AG09309 (cell line): ENCODE measurements around the gene SLC39A11.

Experiments
- DNase-seq: peaks from one replicate; pipeline ENCODE4 v3.0.0-alpha.2; 2010; ENCODE audit warnings: low read depth
- H3K4me3 ChIP-seq: 2 replicates; pipeline ENCODE4 v1.5.1; 2011; ENCODE audit warnings: mild to moderate bottlenecking, low read depth, low read length, moderate library complexity; ENCODE audit not compliant: control insufficient read depth
- TF ChIP-seq, protein P1 (sequence below): IDR thresholded peaks from 2 replicates; pipeline ENCODE4 v1.5.1; 2011; ENCODE audit warnings: mild to moderate bottlenecking, low read depth, low read length, inconsistent platforms; ENCODE audit not compliant: insufficient read depth, control insufficient read depth; ENCODE audit errors: missing control alignments

Gene SLC39A11

DNA sequence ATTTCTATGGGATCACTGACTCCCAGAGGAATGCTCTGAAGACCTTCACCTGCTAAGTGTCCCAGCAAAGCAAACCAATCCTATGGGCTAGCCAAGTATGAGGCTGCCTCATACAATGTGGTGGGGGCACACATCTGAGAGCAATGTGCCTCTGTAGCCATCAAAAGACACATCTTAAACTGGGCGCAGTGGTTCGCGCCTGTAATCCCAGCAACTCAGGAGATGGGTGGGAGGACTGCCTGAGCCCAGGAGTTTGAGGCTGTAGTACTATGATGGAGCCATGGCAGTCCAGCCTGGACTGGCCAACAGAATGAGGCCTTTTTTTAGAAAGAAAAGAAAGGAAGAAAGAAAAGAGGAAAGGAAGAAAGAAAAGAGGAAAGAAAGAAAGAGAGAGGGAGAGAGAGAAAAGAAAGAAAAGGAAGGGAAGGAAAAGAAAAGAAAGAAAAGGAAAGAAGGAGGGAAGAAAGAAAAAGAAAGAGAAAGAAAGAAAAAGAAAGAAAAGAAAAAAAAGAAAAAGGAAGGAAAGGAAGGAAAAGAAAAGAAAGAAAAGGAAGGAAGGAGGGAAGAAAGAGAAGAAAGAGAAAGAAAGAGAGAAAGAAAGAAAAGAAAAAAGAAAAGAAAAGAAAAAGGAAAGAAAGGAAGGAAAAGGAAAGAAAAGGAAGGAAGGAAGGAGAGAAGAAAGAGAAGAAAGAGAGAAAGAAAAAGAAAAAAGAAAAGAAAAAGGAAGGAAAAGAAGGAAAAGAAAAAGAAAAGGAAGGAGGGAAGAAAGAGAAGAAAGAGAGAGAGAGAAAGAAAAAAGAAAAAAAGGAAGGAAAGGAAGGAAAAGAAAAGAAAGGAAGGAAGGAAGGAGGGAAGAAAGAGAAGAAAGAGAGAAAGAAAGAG lies 430.3 kb downstream of the SLC39A11 start:
- no peak for DNase-seq

DNA sequence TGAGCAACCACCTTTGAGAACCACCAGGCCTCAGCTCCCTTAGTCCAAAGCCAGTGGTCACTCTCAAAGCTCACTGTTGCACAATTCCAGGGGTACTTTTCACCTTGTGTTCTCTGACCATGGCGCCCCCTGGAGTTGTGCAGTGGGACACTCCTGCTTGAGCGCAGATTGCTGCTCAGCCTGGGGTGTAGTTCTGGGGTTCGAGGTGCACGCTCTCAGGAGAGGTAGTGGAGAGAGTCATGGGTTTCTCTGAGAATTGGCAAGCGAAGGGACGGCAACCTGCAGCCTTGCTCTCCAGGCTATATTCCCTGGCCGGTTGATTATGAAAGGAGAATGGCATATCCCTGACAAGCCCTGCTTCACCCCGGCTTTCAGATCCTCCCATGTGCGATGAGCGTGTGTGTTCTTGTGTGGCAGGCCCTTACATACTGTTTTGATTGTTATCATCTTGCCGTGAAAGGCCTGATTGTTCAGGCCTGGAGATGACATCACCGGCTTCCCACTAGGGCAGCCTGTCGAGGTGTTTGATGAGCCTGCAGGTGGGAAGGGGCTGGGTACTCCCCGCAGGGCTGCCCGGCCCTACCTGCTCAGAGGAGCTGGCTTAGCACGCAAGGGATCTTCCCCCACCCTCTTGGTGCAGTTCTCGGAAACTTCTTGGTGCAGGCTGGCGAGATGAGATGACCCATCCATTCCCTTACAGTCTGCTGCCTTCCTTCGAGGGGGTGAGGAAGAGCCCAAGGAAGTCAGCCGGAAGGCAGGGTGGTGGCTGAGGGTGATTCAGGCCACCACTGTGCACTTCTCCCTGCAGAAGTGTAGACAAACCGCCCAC lies 431.2 kb downstream of the SLC39A11 start:
- DNase-seq = no peak
- H3K4me3 ChIP-seq = no peak overlapping the region
- TF ChIP-seq, protein P1, sequence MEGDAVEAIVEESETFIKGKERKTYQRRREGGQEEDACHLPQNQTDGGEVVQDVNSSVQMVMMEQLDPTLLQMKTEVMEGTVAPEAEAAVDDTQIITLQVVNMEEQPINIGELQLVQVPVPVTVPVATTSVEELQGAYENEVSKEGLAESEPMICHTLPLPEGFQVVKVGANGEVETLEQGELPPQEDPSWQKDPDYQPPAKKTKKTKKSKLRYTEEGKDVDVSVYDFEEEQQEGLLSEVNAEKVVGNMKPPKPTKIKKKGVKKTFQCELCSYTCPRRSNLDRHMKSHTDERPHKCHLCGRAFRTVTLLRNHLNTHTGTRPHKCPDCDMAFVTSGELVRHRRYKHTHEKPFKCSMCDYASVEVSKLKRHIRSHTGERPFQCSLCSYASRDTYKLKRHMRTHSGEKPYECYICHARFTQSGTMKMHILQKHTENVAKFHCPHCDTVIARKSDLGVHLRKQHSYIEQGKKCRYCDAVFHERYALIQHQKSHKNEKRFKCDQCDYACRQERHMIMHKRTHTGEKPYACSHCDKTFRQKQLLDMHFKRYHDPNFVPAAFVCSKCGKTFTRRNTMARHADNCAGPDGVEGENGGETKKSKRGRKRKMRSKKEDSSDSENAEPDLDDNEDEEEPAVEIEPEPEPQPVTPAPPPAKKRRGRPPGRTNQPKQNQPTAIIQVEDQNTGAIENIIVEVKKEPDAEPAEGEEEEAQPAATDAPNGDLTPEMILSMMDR = peak; percentile 20

More for the DNA sequence above, 430.3 kb downstream of the SLC39A11 start:
- H3K4me3 ChIP-seq = no peak overlapping the region
- TF ChIP-seq, protein P1 = no peak

DNA sequence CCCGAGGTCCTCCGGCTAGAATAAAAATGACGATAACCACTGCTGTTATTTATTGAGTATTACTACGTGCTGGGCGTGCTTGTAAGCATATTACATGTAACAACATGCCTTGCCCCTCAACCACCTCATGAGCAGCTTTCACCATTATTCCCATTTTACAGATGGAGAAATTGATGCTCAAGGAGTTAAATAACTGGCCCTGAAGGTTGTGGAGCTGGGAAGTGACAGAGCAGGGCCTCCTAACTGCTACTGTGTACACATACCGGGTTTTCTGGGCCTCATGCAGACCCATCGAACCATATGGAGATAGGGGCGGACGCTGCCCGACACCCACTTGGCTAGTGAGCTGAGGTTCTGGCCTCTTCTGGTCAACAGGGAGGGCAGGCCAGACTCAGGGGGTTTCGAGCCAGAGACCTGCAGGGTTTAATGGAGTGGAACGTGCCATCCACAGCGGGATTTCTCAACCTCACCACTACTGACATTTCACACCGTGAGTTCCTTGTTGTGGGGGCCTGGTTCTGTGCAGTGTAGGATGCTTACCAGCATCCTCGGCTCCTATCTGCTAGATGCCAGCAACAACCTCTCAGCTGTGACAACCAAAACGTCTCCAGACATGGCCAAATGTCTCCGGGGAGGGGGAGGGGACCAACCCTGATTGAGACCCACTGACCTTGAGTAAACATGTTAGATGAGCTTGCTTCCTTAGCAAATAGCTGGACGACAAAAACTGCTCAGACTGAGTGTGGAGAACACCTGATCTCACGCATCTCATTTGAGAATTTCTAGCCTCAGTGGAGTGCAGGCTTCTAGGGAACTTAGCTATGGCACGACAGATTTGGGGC lies 432.0 kb downstream of the SLC39A11 start:
- TF ChIP-seq, protein P1 = no peak
- DNase-seq = no peak
- H3K4me3 ChIP-seq = no peak overlapping the region

DNA sequence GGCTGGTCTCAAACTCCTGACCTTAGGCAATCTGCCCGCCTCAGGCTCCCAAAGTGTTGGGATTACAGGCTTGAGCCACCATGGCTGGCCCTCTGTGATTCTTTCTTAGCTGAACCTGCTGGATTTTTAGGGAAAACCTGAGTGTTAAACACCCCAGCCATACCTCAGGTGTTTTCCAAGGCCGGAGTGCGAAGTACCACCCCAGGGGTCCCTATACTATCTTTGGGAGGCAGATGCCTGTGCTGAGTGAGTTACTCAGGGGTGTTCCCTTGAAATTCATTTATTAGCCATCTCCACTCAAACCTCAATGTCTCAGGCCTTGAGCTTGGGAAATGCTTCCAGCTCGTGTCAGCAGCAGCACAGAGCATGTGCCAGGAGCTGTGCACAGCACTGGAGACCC lies 432.7 kb downstream of the SLC39A11 start:
- no peak overlapping the region for H3K4me3 ChIP-seq
- DNase-seq = no peak
- TF ChIP-seq, protein P1 = no peak

DNA sequence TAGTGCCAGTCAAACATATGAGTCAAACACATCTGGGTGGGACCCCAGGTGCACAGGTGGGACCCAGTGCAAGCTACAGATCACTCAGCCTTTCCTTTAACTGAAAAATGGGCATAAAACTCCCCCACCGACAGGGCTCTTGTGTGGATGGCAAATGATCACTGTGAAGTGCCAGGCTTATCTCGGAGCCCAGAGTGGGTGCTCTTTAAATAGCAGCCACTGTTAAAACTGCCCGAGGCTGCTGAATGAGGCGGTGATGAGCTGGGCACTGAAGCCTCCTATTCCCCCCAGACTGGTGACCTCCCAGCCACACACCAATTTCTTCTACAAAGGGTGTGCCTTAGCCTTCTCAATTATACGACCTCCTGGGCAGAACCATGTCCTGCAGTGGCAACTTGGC lies 433.8 kb downstream of the SLC39A11 start:
- TF ChIP-seq, protein P1 = no peak
- H3K4me3 ChIP-seq = no peak overlapping the region
- no peak for DNase-seq
